Natural killer cell (primary cell): Measurements from ENCODE around the gene RFESD. TPM values are rescaled to one million over a fixed set of nuclear protein-coding genes. Genes with fewer than 3 reads are reported as not detected.

ENCODE experiments used
- ATAC-seq, 3 donors: fragments of 150-1000 bp in 2 of 3; fragments of 200-7000 bp in 1 of 3; cut with Tn5 transposase; 1 replicate in 1 of 3; 2 replicates in 2 of 3; pipeline ENCODE4 v1.10.0; 2021; ENCODE audit warnings: mild to moderate bottlenecking in 2 of 3, moderate library complexity in 2 of 3
- DNase-seq, 2 donors: peaks; one replicate each; pipeline versions ENCODE4 v3.0.0 to v3.0.0-alpha.2; 2013 to 2021; ENCODE audit warnings: mixed read lengths in 1 of 2
- H3K27ac ChIP-seq: one replicate; pipeline ENCODE4 v1.5.1; 2013; ENCODE audit warnings: mild to moderate bottlenecking, low read length
- H3K27me3 ChIP-seq: one replicate; pipeline ENCODE4 v1.6.1; 2013; ENCODE audit warnings: low read length; ENCODE audit not compliant: control insufficient read depth, insufficient read depth
- H3K36me3 ChIP-seq: one replicate; pipeline ENCODE4 v1.6.1; 2013; ENCODE audit warnings: low read length; ENCODE audit not compliant: control insufficient read depth, insufficient read depth
- H3K4me1 ChIP-seq: one replicate; pipeline ENCODE4 v1.6.1; 2013; ENCODE audit warnings: low read length; ENCODE audit not compliant: control insufficient read depth, insufficient read depth
- H3K4me3 ChIP-seq: one replicate; pipeline ENCODE4 v1.5.1; 2013; ENCODE audit warnings: low read length
- H3K9me3 ChIP-seq: one replicate; pipeline ENCODE4 v1.6.1; 2013; ENCODE audit warnings: low read length; ENCODE audit not compliant: control insufficient read depth, insufficient read depth
- H3K27ac Mint-ChIP-seq, 2 donors: one replicate each; pipeline ENCODE4 v1.8.0; 2022; ENCODE audit warnings: mild to moderate bottlenecking in 2 of 2, mixed read lengths in 2 of 2, moderate library complexity in 1 of 2
- H3K27me3 Mint-ChIP-seq, 2 donors: one replicate each; pipeline ENCODE4 v1.8.0; 2022; ENCODE audit warnings: low read depth in 2 of 2, mixed read lengths in 2 of 2
- H3K36me3 Mint-ChIP-seq: one replicate; pipeline ENCODE4 v1.8.0; 2022; ENCODE audit warnings: mixed read lengths
- H3K4me1 Mint-ChIP-seq, 2 donors: one replicate each; pipeline ENCODE4 v1.8.0; 2022; ENCODE audit warnings: mixed read lengths in 2 of 2
- H3K4me3 Mint-ChIP-seq: one replicate; pipeline ENCODE4 v1.8.0; 2022; ENCODE audit warnings: mild to moderate bottlenecking, moderate library complexity, mixed read lengths
- H3K9me3 Mint-ChIP-seq, 2 donors: one replicate each; pipeline ENCODE4 v1.8.0; 2022; ENCODE audit warnings: mixed read lengths in 2 of 2
- WGBS: methylation state at CpG from one replicate; pipeline ENCODE4 v1.1.7; 2013; ENCODE audit warnings: missing lambda C conversion rate; ENCODE audit not compliant: insufficient coverage; 5-methylcytosine and 5-hydroxymethylcytosine counted together
- intact Hi-C: fragments of 100-400 bp; cut with micrococcal nuclease; formaldehyde crosslinking; loops from one replicate; pipeline ENCODE4 v1.14.2; 2022
- total RNA-seq, 4 donors: library from RNA; stranded (reverse); fragments of 120-200 nt in 1 of 4; gene quantifications; one replicate each; pipeline versions ENCODE4 v1.2.3 to v1.2.4, GENCODE V29; 2013 to 2022
- TF ChIP-seq, protein P1 (sequence below): fragments of 200-600 bp; IDR thresholded peaks from one replicate; pipeline ENCODE4 v1.8.0; 2022; ENCODE audit warnings: antibody characterized with exemption

Gene RFESD
- total RNA-seq, 3 donors from 2014 or later (not counting 1 experiment from before 2014, with no cell fraction given), result 0.96 to 1.5 (median 1.4) TPM

DNA sequence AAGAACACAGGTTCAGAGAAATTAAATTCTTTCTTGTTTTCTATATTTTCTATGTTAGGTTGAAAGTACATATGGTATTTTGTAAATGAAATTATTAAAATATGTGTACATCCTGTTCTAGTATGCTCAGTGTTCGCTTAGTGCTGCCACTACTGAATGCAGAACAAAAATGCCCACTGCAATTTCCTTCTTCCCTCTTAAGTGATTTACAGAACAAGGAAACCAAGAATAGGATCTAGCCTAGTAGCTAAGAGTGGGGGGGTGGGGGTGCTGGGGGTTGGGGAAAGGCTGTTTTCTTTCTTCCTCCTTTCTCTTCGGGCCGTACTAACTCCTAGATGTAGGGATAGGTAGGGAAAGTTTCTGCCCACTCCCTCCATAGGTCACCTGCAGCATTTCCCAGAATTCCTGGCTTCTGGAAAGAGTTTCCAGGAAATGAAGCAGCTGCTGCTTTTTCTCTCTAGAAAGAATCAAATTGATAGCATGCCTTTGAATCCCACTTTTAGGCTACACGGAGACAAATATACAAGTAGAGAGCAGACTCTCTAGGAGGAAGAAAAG lies 20.6 kb downstream of the RFESD start:
- no peaks in the 10 kb centered on the region for H3K9me3 ChIP-seq
- no peak overlapping the region for H3K4me3 ChIP-seq
- TF ChIP-seq, protein P1, sequence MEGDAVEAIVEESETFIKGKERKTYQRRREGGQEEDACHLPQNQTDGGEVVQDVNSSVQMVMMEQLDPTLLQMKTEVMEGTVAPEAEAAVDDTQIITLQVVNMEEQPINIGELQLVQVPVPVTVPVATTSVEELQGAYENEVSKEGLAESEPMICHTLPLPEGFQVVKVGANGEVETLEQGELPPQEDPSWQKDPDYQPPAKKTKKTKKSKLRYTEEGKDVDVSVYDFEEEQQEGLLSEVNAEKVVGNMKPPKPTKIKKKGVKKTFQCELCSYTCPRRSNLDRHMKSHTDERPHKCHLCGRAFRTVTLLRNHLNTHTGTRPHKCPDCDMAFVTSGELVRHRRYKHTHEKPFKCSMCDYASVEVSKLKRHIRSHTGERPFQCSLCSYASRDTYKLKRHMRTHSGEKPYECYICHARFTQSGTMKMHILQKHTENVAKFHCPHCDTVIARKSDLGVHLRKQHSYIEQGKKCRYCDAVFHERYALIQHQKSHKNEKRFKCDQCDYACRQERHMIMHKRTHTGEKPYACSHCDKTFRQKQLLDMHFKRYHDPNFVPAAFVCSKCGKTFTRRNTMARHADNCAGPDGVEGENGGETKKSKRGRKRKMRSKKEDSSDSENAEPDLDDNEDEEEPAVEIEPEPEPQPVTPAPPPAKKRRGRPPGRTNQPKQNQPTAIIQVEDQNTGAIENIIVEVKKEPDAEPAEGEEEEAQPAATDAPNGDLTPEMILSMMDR, result no peak
- no peaks in the 10 kb centered on the region for H3K4me1 Mint-ChIP-seq
- ATAC-seq (no peak), DNase-seq (no peak)
- intact Hi-C loops, result no loop called here
- no peak overlapping the region for H3K27ac Mint-ChIP-seq
- 100% methylated on average over 1 of the region's 4 CpGs for WGBS
- no peaks in the 10 kb centered on the region for H3K27me3 ChIP-seq
- H3K27ac ChIP-seq, result no peak overlapping the region
- no peaks in the 10 kb centered on the region for H3K36me3 Mint-ChIP-seq
- H3K4me3 Mint-ChIP-seq, result no peak overlapping the region
- no peaks in the 10 kb centered on the region for H3K27me3 Mint-ChIP-seq
- H3K4me1 ChIP-seq, result no peaks in the 10 kb centered on the region
- H3K9me3 Mint-ChIP-seq, result no peaks in the 10 kb centered on the region
- no peaks in the 10 kb centered on the region for H3K36me3 ChIP-seq

DNA sequence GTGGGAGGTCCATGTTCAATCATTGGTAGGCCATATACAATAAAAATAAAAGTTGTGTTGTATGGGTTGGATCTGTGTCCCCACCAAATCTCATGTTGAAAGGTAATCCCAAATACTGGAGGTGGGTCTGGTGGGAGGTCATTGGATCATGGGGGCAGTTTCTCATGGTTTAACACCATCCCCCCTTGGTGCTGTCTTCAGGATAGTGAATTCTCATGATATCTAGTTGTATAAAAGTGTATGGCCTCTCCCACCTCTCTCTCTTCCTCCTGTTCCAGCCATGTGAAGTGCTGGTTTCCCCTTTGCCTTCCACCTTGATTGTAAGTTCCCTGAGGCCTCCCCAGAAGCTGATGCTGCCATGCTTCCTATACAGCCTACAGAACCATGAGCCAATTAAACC lies 21.1 kb downstream of the RFESD start:
- Histone ChIP-seq H3K27me3 (no peaks in the 10 kb centered on the region), H3K4me3 (no peak overlapping the region), H3K9me3 (no peaks in the 10 kb centered on the region), H3K27ac (no peak overlapping the region), H3K4me1 (no peaks in the 10 kb centered on the region), H3K36me3 (no peaks in the 10 kb centered on the region)
- no peak for ATAC-seq
- H3K27ac Mint-ChIP-seq, result no peak overlapping the region
- no peaks in the 10 kb centered on the region for H3K36me3 Mint-ChIP-seq
- no peaks in the 10 kb centered on the region for H3K27me3 Mint-ChIP-seq
- intact Hi-C loops, result no loop called here
- H3K4me3 Mint-ChIP-seq, result no peak overlapping the region
- TF ChIP-seq, protein P1, result no peak
- no peaks in the 10 kb centered on the region for H3K9me3 Mint-ChIP-seq
- H3K4me1 Mint-ChIP-seq, result no peaks in the 10 kb centered on the region
- DNase-seq, result no peak

DNA sequence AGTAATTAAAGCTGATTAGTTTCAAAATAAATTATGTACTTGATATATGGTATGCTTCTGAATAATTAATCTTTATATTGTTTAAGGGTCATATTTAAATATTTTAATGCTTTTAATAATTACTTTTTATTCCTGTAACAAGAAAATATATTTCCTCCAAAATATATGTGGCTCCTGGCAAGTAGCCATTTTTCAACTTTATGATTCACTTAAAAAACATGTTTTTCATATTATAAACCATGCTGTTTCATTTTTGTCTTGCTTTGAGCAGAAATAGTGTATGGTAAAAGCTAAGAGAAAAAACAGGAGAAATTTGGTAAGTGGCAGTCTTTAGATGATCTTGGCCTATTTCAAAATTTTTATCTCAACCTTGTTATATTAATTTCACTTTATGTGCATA lies 21.6 kb downstream of the RFESD start:
- H3K4me3 ChIP-seq, result no peak overlapping the region
- H3K9me3 ChIP-seq, result no peaks in the 10 kb centered on the region
- H3K9me3 Mint-ChIP-seq, result no peaks in the 10 kb centered on the region
- no peak overlapping the region for H3K27ac ChIP-seq
- intact Hi-C loops, result no loop called here
- no peak for ATAC-seq
- no peaks in the 10 kb centered on the region for H3K27me3 Mint-ChIP-seq
- no peaks in the 10 kb centered on the region for H3K4me1 ChIP-seq
- TF ChIP-seq, protein P1, result no peak
- no peaks in the 10 kb centered on the region for H3K4me1 Mint-ChIP-seq
- no peak overlapping the region for H3K27ac Mint-ChIP-seq
- no peaks in the 10 kb centered on the region for H3K36me3 ChIP-seq
- no peak for DNase-seq
- H3K36me3 Mint-ChIP-seq, result no peaks in the 10 kb centered on the region
- no peak overlapping the region for H3K4me3 Mint-ChIP-seq
- H3K27me3 ChIP-seq, result no peaks in the 10 kb centered on the region

DNA sequence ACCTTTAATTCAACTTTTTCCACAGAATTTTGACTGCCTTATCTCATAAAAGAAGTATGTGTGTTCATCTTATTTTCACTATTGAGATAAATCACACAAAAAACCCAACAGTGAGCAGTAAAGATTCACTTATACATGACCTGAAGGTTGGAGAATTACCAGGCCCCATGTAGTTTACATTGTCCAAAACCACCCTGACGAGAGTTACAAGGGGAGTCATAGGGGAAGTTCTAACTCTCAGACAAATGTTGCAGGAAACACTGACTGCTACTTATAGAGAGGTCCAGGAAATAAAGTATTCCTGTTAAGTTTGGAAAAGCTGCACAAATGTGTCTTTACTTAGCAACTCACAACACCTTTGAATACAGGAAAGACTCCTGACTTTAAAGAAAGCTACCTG lies 22.2 kb downstream of the RFESD start:
- ATAC-seq (no peak), DNase-seq (no peak)
- H3K4me3 Mint-ChIP-seq, result no peak overlapping the region
- H3K9me3 Mint-ChIP-seq, result no peaks in the 10 kb centered on the region
- H3K36me3 ChIP-seq, result no peaks in the 10 kb centered on the region
- no peaks in the 10 kb centered on the region for H3K36me3 Mint-ChIP-seq
- no peak overlapping the region for H3K27ac Mint-ChIP-seq
- no peaks in the 10 kb centered on the region for H3K9me3 ChIP-seq
- TF ChIP-seq, protein P1, result no peak
- no peaks in the 10 kb centered on the region for H3K27me3 ChIP-seq
- no peaks in the 10 kb centered on the region for H3K4me1 ChIP-seq
- no peak overlapping the region for H3K27ac ChIP-seq
- H3K27me3 Mint-ChIP-seq, result no peaks in the 10 kb centered on the region
- intact Hi-C loops, result no loop called here
- no peak overlapping the region for H3K4me3 ChIP-seq
- 80% methylated on average over 1 of the region's 1 CpG for WGBS
- H3K4me1 Mint-ChIP-seq, result no peaks in the 10 kb centered on the region
